Prostate gland (tissue), 2 donors: Measurements from ENCODE around the gene IGFBP2.

Experiments
- CTCF ChIP-seq, 4 experiments: fragments of 200-600 bp in 2 of 4; fragments of 450-650 bp in 2 of 4; sonication (generic) in 2 of 4; IDR thresholded peaks; 1 replicate in 3 of 4; 2 replicates in 1 of 4; pipeline ENCODE4 v1.5.1; 2016 to 2019; ENCODE audit warnings: antibody characterized with exemption in 4 of 4, mild to moderate bottlenecking in 2 of 4, moderate library complexity in 2 of 4
- POLR2AphosphoS5 ChIP-seq: sonication (generic); formaldehyde crosslinking; IDR thresholded peaks from one replicate; pipeline ENCODE4 v1.6.1; 2017; ENCODE audit warnings: antibody characterized with exemption

- TF ChIP-seq POLR2AphosphoS5 (no peak), CTCF (IDR thresholded peaks at IDR 0.05) (no peak)
Measured at GRCh38 chr2:216660496-216660895, 27.3 kb downstream of the IGFBP2 start.
